Astrocyte (in vitro differentiated cells and primary cell): ENCODE results near the gene CTXND2.

Source experiments
- EZH2 ChIP-seq: IDR thresholded peaks from 2 replicates; pipeline ENCODE4 v1.6.1; 2012; ENCODE audit warnings: mild to moderate bottlenecking, low read length, inconsistent platforms; ENCODE audit not compliant: insufficient read depth
- TF ChIP-seq, protein P1 (sequence below): IDR thresholded peaks from 2 replicates; pipeline ENCODE4 v1.5.1; 2011; ENCODE audit warnings: low read depth, mild to moderate bottlenecking, inconsistent platforms, low read length, moderate library complexity; ENCODE audit not compliant: insufficient read depth

DNA sequence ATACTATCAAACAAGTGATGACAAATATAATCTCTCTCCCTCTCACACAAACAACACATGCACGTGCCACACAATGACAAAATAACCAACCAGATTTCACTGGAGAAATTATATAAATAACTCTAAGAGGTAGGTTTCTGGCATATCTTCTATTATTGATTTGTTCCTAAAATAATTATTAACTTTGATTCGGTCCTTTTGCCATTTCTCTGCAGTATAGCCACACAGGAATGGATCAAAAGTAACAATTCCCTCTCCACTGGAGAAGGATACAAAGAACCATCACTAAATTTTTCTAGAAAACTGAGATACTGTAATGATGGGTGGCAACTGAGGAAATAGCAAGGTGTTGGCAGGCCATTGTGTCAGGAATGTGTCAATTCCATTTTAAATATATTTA, 44.0 kb upstream of the CTXND2 start:
- TF ChIP-seq, protein P1, sequence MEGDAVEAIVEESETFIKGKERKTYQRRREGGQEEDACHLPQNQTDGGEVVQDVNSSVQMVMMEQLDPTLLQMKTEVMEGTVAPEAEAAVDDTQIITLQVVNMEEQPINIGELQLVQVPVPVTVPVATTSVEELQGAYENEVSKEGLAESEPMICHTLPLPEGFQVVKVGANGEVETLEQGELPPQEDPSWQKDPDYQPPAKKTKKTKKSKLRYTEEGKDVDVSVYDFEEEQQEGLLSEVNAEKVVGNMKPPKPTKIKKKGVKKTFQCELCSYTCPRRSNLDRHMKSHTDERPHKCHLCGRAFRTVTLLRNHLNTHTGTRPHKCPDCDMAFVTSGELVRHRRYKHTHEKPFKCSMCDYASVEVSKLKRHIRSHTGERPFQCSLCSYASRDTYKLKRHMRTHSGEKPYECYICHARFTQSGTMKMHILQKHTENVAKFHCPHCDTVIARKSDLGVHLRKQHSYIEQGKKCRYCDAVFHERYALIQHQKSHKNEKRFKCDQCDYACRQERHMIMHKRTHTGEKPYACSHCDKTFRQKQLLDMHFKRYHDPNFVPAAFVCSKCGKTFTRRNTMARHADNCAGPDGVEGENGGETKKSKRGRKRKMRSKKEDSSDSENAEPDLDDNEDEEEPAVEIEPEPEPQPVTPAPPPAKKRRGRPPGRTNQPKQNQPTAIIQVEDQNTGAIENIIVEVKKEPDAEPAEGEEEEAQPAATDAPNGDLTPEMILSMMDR = no peak
- no peak for TF ChIP-seq EZH2
